GM19452 (cell line): Measurements from ENCODE around the gene BIRC3.
"Not testable (repeated sequence)": the region's sequence is repeated elsewhere in the genome, so short reads cannot be mapped to it uniquely, and the experiment has no call there.

ENCODE experiments used
- ATAC-seq: cut with Tn5 transposase; IDR thresholded peaks from one replicate; pipeline ENCODE4 v1.9.1; 2021; ENCODE audit not compliant: unreplicated experiment

Gene BIRC3

DNA sequence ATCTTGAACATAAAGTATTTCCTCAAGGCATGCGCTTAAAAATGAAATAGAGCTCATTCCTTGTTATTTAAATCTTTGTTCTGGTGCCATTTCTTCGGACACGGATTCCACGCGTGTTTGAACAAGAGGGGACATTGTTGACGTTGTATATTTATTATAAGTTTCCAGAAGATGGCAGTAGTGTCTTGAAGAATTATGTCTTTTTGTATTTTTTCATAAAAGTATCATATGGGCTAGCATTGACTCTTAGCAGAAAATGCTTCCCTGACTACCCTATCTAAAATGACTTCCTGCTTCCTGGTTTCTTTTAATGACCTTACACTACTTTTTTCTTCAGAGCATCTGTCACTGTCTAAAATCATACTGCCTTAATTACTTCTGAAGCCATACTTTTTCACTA, 50.1 kb downstream of the BIRC3 start:
- no peak for ATAC-seq

DNA sequence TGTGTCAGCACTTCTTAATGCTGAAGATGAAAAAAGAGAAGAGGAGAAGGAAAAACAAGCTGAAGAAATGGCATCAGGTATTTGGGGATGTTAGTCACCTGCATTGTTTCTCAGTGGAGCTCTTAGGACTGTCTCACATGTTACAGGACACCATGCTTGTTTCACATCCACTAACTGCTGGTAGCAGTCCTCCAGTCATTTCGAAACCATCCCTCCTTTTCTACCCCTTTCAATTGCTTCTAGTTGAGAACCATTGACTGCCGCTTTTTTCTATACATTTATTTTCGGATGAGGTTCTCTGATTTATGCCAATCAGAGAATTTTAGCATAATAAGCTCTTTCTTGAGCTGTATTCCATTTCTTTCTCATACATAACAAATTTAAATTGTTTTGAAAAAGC, 51.2 kb downstream of the BIRC3 start:
- peak; percentile 100 for ATAC-seq

DNA sequence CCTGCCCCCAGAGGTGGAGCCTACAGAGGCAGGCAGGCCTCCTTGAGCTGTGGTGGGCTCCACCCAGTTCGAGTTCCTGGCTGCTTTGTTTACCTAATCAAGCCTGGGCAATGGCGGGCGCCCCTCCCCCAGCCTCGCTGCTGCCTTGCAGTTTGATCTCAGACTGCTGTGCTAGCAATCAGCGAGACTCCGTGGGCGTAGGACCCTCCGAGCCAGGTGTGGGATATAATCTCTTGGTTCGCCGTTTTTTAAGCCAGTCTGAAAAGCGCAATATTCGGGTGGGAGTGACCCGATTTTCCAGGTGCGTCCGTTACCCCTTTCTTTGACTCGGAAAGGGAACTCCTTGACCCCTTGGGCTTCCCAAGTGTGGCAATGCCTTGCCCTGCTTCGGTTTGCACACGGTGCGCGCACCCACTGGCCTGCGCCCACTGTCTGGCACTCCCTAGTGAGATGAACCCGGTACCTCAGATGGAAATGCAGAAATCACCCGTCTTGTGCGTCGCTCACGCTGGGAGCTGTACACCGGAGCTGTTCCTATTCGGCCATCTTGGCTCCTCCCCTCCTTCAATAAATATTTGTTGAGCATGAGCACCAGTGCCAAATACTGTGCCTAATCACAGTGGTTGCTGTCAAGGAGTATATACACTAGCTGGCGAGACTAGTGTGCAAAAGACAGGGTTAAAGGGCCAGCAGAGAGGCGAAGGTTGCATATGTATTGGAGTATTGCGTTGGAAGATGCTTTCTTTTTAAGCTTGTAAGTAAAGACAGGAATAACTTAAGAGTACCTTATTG, 57.5 kb downstream of the BIRC3 start:
- ATAC-seq = not testable (repeated sequence)

DNA sequence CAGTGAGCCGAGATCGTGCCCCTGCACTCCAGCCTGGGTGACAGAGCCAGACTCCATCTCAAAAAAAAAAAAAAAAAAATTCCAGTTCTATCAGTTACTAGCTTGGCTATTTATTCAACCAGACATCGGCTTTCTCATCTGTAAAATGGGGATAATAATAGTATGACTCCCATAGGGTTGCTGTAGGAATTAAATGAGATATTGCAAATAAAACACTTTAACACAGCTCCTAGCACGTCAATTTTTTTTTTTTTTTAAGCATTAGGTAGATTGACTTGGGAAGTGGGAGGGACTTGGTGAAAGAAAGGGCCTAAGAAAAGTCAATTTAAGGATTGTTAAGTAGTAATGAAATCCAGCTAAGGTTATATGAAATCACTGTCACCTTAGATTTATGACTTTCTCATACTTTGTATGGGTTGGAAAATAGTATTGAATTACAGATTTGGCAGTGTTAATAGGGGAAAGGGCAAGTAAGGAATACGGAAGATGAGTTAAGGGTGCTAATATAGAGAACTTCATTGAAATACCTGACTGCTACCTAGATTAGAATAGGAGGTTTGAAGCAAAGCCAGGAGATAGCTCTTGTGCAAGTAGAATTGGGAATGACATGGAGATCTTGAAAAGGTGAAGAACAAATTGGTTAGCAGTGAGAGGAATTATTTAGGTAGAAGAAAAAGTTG, 58.6 kb downstream of the BIRC3 start:
- no peak for ATAC-seq

DNA sequence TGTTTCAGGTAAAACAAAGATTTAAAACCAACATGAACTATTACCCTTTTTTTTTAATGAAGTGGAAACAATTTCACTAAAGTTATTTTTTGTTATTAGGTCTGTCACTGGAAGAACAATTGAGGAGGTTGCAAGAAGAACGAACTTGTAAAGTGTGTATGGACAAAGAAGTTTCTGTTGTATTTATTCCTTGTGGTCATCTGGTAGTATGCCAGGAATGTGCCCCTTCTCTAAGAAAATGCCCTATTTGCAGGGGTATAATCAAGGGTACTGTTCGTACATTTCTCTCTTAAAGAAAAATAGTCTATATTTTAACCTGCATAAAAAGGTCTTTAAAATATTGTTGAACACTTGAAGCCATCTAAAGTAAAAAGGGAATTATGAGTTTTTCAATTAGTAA, 60.6 kb downstream of the BIRC3 start:
- ATAC-seq = no peak

DNA sequence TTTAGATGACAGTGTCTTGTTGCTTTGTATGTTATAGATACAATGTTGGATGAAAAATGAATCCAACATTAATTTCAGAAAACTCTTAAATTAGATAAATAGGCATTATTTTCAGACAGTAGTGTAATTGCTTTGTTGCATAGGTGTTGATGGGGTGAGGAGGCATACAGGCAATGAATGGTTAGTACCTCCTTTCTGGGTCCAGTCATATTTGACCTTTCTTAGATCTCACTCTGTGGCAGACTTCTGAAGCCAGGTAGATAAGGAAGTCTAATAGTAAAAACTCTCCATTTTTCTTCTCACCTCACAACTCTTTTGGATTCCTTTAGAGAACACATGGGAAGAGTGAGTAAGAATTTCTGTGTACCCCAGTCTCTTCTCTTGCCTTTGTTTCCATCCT, 61.5 kb downstream of the BIRC3 start:
- no peak for ATAC-seq

DNA sequence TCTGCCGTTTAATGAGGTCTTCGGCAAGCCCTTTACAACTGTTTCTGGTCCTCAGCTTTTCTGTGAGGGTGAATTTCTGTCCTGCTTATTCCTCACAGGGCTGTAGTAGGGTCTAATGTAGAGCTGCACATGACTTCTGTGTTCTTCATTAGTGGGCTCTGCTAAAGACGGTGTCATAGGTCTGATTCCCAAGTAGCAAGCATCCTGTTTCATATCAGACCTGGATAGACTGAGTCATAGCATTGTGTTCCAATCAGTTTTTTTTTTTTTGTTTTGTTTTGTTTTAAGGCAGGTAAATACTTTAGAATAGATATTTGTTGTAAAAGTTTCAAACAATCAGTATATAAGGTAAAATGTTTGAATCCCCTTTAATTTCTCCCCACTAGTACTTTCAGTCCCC, 65.1 kb downstream of the BIRC3 start:
- ATAC-seq = no peak

GRCh38 chr11:102383839-102384238, 66.6 kb downstream of the BIRC3 start:
- ATAC-seq = no peak

- ATAC-seq = no peak
Measured at GRCh38 chr11:102384419-102385079, 67.3 kb downstream of the BIRC3 start.

- ATAC-seq = no peak
Measured at GRCh38 chr11:102385085-102386007, 68.1 kb downstream of the BIRC3 start.

DNA sequence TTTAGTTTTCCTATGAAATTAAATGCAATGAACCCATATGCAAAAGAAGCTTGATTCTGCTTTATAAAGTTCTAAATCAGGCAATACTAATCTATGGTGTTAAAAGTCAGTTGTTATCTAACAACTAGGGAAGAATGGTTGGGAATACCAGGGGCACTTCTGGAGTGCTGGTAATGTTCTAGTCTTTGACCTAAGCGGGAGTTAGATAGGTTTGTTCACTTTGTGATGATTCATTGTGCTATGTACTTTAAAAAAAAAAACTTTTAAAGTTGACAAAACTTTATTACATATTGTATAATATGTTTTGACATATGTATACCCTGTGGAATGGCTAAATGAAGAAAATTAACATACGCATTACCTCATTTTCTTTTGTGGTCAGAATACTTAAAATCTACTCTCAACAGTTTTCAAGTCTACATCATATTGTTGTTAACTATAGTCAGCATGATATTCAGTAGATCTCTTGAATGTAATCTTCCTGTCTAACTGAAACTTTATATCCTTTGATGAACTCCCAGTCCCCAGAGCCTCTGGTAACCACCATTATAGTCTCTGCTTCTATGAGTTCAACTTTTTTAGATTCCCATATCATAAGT, 69.0 kb downstream of the BIRC3 start:
- ATAC-seq = no peak

- no peak for ATAC-seq
Measured at GRCh38 chr11:102387043-102387781, 69.9 kb downstream of the BIRC3 start.
